Gastroesophageal sphincter (tissue), 3 donors: ENCODE results near the gene OARD1.

Experiments used
- EP300 ChIP-seq: sonication (generic); formaldehyde crosslinking; IDR thresholded peaks from one replicate; pipeline ENCODE4 v1.6.1; 2017; ENCODE audit warnings: antibody characterized with exemption, mild to moderate bottlenecking
- TF ChIP-seq, protein P1 (sequence below), 4 experiments: fragments of 200-600 bp in 2 of 4; fragments of 450-650 bp in 2 of 4; sonication (generic) in 1 of 4; IDR thresholded peaks; one replicate each; pipeline ENCODE4 v1.5.1; 2017 to 2019; ENCODE audit warnings: antibody characterized with exemption in 4 of 4, mild to moderate bottlenecking in 2 of 4, moderate library complexity in 2 of 4

DNA sequence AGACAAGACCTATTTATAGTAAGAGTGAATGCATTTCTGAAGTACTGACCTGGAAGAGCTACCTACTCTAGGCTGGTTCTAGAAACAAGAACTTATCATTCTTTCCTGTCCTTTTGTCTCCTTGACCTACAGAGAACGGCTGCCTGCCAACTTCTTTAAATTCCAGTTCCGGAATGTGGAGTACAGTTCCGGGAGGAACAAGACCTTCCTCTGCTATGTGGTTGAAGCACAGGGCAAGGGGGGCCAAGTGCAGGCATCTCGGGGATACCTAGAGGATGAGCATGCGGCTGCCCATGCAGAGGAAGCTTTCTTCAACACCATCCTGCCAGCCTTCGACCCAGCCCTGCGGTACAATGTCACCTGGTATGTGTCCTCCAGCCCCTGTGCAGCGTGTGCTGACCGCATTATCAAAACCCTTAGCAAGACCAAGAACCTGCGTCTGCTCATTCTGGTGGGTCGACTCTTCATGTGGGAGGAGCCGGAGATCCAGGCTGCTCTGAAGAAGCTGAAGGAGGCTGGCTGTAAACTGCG, 10.9 kb downstream of the OARD1 start:
- TF ChIP-seq, protein P1, sequence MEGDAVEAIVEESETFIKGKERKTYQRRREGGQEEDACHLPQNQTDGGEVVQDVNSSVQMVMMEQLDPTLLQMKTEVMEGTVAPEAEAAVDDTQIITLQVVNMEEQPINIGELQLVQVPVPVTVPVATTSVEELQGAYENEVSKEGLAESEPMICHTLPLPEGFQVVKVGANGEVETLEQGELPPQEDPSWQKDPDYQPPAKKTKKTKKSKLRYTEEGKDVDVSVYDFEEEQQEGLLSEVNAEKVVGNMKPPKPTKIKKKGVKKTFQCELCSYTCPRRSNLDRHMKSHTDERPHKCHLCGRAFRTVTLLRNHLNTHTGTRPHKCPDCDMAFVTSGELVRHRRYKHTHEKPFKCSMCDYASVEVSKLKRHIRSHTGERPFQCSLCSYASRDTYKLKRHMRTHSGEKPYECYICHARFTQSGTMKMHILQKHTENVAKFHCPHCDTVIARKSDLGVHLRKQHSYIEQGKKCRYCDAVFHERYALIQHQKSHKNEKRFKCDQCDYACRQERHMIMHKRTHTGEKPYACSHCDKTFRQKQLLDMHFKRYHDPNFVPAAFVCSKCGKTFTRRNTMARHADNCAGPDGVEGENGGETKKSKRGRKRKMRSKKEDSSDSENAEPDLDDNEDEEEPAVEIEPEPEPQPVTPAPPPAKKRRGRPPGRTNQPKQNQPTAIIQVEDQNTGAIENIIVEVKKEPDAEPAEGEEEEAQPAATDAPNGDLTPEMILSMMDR (IDR thresholded peaks at IDR 0.05) = no peak
- no peak for TF ChIP-seq EP300
